Gastroesophageal sphincter (tissue), 4 donors: ENCODE measurements around the gene HELZ. TPM values are rescaled to one million over a fixed set of nuclear protein-coding genes. Genes with fewer than 3 reads are reported as not detected.

Experiments used
- ATAC-seq: fragments of 150-250 bp; one replicate; pipeline ENCODE4 v1.9.1; 2016; ENCODE audit warnings: mild to moderate bottlenecking, moderate library complexity
- H3K27ac ChIP-seq, 4 donors: fragments of 200-600 bp; sonication (generic) in 3 of 4; 1 replicate in 3 of 4; 2 replicates in 1 of 4; pipeline ENCODE4 v1.5.1; 2016 to 2019
- H3K27me3 ChIP-seq: fragments of 200-600 bp; sonication (generic); one replicate; pipeline ENCODE4 v1.5.1; 2019
- H3K36me3 ChIP-seq, 2 donors: fragments of 200-600 bp; sonication (generic); one replicate each; pipeline ENCODE4 v1.5.1; 2019; ENCODE audit warnings: control low read depth in 1 of 2
- H3K4me1 ChIP-seq, 3 donors: fragments of 200-600 bp; sonication (generic); 1 replicate in 2 of 3; 2 replicates in 1 of 3; pipeline ENCODE4 v1.5.1; 2016 to 2019; ENCODE audit warnings: control low read depth in 2 of 3
- H3K4me3 ChIP-seq, 2 donors: fragments of 200-600 bp; sonication (generic); one replicate each; pipeline ENCODE4 v1.5.1; 2019; ENCODE audit warnings: mild to moderate bottlenecking in 1 of 2, moderate library complexity in 1 of 2
- H3K9me3 ChIP-seq, 3 donors: fragments of 200-600 bp; sonication (generic); one replicate each; pipeline ENCODE4 v1.5.1; 2017 to 2019; ENCODE audit warnings: control low read depth in 2 of 3
- EP300 ChIP-seq: sonication (generic); formaldehyde crosslinking; IDR thresholded peaks from one replicate; pipeline ENCODE4 v1.6.1; 2017; ENCODE audit warnings: antibody characterized with exemption, mild to moderate bottlenecking
- POLR2A ChIP-seq, 2 donors: fragments of 450-650 bp; IDR thresholded peaks; one replicate each; pipeline ENCODE4 v1.6.1; 2017; ENCODE audit warnings: antibody characterized with exemption in 2 of 2, mild to moderate bottlenecking in 2 of 2, moderate library complexity in 1 of 2
- POLR2AphosphoS5 ChIP-seq: sonication (generic); formaldehyde crosslinking; IDR thresholded peaks from one replicate; pipeline ENCODE4 v1.6.1; 2017; ENCODE audit warnings: antibody characterized with exemption
- WGBS, 2 donors: methylation state at CpG; one replicate each; pipeline ENCODE4 v1.1.5; 2018; ENCODE audit warnings: low coverage in 1 of 2; 5-methylcytosine and 5-hydroxymethylcytosine counted together
- total RNA-seq, 4 donors: library from RNA; depleted of rRNA; stranded (reverse); fragments of >200 nt; gene quantifications; one replicate each; pipeline ENCODE4 v1.1.0, GENCODE V29; 2016
- TF ChIP-seq, protein P1 (sequence below), 4 experiments: fragments of 200-600 bp in 2 of 4; fragments of 450-650 bp in 2 of 4; sonication (generic) in 1 of 4; IDR thresholded peaks; one replicate each; pipeline ENCODE4 v1.5.1; 2017 to 2019; ENCODE audit warnings: antibody characterized with exemption in 4 of 4, mild to moderate bottlenecking in 2 of 4, moderate library complexity in 2 of 4

HELZ gene
- total RNA-seq, 4 donors from 2014 or later, result 43.7 to 70.2 (median 58.3) TPM

DNA sequence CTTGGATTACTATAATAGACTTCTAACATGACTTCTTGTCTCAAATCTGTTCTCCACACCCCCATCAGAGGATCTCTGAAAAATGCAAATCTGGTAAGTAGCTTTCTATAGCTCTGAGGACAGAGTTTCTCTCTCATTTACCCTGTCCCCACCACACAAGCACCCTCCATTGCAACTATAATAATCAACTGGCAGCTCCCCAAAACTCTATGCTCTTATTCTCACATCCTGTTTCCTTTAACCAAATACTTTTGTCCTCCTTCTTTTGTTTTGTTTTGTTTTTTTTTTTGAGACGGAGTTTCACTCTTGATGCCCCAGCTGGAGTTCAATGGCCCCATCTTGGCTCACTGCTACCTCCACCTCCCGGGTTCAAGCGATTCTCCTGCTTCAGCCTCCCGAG is 73.4 kb downstream of the HELZ start:
- ATAC-seq, result no peak
- WGBS, 2 donors, result 86% methylated on average over 4 of the region's 4 CpGs; no CpG with 5 or more reads in 1 of the 2 donors
- H3K36me3 ChIP-seq, result peaks cover 0 to 60% of the 10 kb centered on the region in 2 donors

DNA sequence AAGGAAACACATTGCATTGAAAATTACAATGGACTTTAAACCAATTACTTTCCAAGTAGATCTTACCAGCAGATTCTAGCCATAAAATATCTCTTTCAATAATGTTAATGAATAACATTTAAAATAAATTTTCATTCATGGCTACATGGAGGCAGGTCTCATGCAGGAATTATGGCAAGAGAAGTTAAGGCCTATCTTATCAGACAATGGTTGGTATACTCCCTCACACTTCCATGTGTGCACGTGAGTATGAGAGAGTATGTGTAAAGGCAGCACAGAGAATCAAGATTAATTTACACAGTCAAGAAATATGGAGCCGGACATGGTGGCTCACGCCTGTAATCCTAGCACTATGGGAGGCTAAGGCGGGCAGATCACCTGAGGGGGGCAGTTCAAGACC is 76.5 kb downstream of the HELZ start:
- TF ChIP-seq POLR2A (IDR thresholded peaks at IDR 0.05) (no peak), POLR2AphosphoS5 (no peak)
- H3K9me3 ChIP-seq, result no peaks in the 10 kb centered on the region
- no peak overlapping the region for H3K4me3 ChIP-seq
- ATAC-seq, result no peak
- WGBS, 2 donors, result 92 to 93% methylated on average over 2 to 3 of the region's 4 CpGs
- H3K4me1 ChIP-seq, result no peaks in the 10 kb centered on the region
- H3K27ac ChIP-seq, result no peak overlapping the region
- H3K36me3 ChIP-seq, result peaks cover 0 to 70% of the 10 kb centered on the region in 2 donors
- no peaks in the 10 kb centered on the region for H3K27me3 ChIP-seq

More for the DNA sequence above, 73.4 kb downstream of the HELZ start:
- no peak overlapping the region for H3K4me3 ChIP-seq
- H3K9me3 ChIP-seq, result no peaks in the 10 kb centered on the region
- no peaks in the 10 kb centered on the region for H3K4me1 ChIP-seq
- no peak overlapping the region for H3K27ac ChIP-seq
- H3K27me3 ChIP-seq, result no peaks in the 10 kb centered on the region
- TF ChIP-seq POLR2A (IDR thresholded peaks at IDR 0.05), result no peak
- TF ChIP-seq, protein P1, sequence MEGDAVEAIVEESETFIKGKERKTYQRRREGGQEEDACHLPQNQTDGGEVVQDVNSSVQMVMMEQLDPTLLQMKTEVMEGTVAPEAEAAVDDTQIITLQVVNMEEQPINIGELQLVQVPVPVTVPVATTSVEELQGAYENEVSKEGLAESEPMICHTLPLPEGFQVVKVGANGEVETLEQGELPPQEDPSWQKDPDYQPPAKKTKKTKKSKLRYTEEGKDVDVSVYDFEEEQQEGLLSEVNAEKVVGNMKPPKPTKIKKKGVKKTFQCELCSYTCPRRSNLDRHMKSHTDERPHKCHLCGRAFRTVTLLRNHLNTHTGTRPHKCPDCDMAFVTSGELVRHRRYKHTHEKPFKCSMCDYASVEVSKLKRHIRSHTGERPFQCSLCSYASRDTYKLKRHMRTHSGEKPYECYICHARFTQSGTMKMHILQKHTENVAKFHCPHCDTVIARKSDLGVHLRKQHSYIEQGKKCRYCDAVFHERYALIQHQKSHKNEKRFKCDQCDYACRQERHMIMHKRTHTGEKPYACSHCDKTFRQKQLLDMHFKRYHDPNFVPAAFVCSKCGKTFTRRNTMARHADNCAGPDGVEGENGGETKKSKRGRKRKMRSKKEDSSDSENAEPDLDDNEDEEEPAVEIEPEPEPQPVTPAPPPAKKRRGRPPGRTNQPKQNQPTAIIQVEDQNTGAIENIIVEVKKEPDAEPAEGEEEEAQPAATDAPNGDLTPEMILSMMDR (IDR thresholded peaks at IDR 0.05), result no peak
- TF ChIP-seq EP300, result no peak
- TF ChIP-seq POLR2AphosphoS5, result no peak

DNA sequence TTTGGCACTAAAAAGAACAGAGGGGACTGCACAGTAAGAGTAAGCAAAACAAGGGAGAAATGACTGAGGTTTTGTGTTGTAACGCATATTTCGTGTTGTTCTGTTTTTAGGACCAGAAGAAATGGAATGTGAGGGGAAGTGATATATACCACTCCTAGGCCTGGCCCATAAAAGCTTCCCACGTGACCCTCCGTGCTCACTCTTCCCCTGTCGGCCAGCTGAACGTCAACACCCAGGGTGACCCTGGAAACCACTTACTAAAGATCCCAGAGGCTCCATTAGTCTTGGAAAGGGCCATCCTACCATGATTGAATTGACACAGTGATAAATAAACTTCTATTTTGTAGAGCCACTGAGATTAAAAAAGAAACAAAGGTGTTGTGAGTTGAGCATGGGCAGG is 79.8 kb downstream of the HELZ start:
- TF ChIP-seq POLR2A (IDR thresholded peaks at IDR 0.05), result no peak
- Histone ChIP-seq H3K36me3 (peaks cover 0 to 85% of the 10 kb centered on the region in 2 donors), H3K27me3 (no peaks in the 10 kb centered on the region), H3K4me3 (no peak overlapping the region), H3K9me3 (no peaks in the 10 kb centered on the region), H3K4me1 (no peaks in the 10 kb centered on the region), H3K27ac (no peak overlapping the region)
- 57 to 91% methylated on average over 4 to 6 of the region's 6 CpGs for WGBS, 2 donors
- peak; percentile 61 for ATAC-seq

DNA sequence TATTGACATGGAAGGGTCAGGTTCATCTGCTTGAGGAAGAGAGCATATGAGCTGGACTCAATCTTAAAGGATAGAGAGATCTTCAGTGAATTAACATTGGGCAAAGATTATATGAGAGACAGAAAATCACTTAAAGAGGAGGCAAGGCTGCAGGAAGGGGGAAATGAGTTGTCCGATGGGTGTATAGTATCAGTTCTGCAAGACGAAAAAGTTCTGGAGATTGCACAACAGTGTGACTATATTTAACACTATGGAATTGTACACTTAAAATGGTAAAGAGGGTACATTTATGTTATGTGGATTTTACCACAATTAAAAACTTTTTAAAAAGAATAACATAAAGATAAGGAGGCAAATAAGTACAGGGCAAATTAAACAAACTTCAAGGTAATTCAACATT is 80.7 kb downstream of the HELZ start:
- Histone ChIP-seq H3K4me1 (no peaks in the 10 kb centered on the region), H3K36me3 (peaks cover 0 to 83% of the 10 kb centered on the region in 2 donors), H3K4me3 (no peak overlapping the region), H3K27ac (no peak overlapping the region), H3K9me3 (no peaks in the 10 kb centered on the region), H3K27me3 (no peaks in the 10 kb centered on the region)
- no peak for ATAC-seq
- WGBS, 2 donors, result 57 to 74% methylated on average over 1 to 2 of the region's 2 CpGs
- TF ChIP-seq EP300, result no peak
- no peak for TF ChIP-seq POLR2AphosphoS5
- TF ChIP-seq POLR2A (IDR thresholded peaks at IDR 0.05), result no peak
- TF ChIP-seq, protein P1 (IDR thresholded peaks at IDR 0.05), result no peak

DNA sequence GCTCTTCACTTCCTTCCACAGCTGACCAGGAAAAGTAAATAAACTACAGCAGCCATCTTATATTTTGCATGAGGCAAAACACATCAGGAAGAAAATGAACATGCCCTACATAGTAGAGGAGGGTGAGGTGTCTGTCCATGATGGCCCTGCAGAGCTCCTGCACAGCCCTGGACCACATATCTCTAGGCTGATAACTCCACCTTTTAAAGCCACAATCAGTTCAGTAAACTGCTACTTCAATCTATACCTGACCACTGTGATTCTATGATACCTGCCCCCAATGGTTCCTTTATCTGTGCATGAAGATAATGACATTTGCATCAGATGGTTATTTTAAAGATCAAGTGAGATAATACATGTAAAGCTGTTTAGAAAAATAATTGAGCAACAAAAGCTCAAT is 82.2 kb downstream of the HELZ start:
- peaks cover 0 to 76% of the 10 kb centered on the region in 2 donors for H3K36me3 ChIP-seq
- no peak for ATAC-seq
- TF ChIP-seq POLR2AphosphoS5 (no peak), EP300 (no peak), POLR2A (IDR thresholded peaks at IDR 0.05) (no peak)
- TF ChIP-seq, protein P1 (IDR thresholded peaks at IDR 0.05), result no peak

DNA sequence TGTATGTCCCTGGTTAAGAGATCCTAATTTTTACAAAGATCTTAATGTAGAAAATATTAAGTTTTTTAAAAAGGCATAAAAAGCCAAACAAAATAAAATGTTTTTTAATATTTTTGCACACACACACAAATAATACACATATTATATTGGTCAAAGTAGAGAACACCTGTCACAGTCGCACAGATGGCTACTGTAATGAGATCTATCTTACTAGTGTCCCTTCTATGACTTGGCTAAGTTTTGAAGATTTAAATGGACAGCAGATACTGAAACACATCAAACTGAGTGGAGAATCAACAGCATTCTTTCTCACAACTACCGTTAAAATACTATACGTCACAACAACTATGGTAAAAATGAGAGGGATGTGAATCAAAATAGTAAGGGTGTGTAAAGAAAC is 83.4 kb downstream of the HELZ start:
- Histone ChIP-seq H3K4me3 (no peak overlapping the region), H3K27ac (no peak overlapping the region), H3K4me1 (no peaks in the 10 kb centered on the region), H3K27me3 (no peaks in the 10 kb centered on the region), H3K36me3 (peaks cover 0 to 64% of the 10 kb centered on the region in 2 donors), H3K9me3 (no peaks in the 10 kb centered on the region)
- no peak for ATAC-seq
- TF ChIP-seq, protein P1 (IDR thresholded peaks at IDR 0.05), result no peak
- TF ChIP-seq EP300 (no peak), POLR2AphosphoS5 (no peak), POLR2A (IDR thresholded peaks at IDR 0.05) (no peak)
- WGBS, 2 donors, result 88 to 93% methylated on average over 3 of the region's 3 CpGs

More for the DNA sequence above, 82.2 kb downstream of the HELZ start:
- no peak overlapping the region for H3K27ac ChIP-seq
- H3K9me3 ChIP-seq, result no peaks in the 10 kb centered on the region
- no peaks in the 10 kb centered on the region for H3K27me3 ChIP-seq
- H3K4me1 ChIP-seq, result no peaks in the 10 kb centered on the region
- no peak overlapping the region for H3K4me3 ChIP-seq
